Measurements from ENCODE around the gene FAM222B. TPM values are rescaled to one million over a fixed set of nuclear protein-coding genes. Genes with fewer than 3 reads are reported as not detected.

Gene FAM222B
- total and polyA plus RNA-seq, 9 of the 15 experiments (the other 6 are each of a cell fraction or from before 2014, with no cell fraction given): 4.0 to 34.6 (median 7.5) TPM

DNA sequence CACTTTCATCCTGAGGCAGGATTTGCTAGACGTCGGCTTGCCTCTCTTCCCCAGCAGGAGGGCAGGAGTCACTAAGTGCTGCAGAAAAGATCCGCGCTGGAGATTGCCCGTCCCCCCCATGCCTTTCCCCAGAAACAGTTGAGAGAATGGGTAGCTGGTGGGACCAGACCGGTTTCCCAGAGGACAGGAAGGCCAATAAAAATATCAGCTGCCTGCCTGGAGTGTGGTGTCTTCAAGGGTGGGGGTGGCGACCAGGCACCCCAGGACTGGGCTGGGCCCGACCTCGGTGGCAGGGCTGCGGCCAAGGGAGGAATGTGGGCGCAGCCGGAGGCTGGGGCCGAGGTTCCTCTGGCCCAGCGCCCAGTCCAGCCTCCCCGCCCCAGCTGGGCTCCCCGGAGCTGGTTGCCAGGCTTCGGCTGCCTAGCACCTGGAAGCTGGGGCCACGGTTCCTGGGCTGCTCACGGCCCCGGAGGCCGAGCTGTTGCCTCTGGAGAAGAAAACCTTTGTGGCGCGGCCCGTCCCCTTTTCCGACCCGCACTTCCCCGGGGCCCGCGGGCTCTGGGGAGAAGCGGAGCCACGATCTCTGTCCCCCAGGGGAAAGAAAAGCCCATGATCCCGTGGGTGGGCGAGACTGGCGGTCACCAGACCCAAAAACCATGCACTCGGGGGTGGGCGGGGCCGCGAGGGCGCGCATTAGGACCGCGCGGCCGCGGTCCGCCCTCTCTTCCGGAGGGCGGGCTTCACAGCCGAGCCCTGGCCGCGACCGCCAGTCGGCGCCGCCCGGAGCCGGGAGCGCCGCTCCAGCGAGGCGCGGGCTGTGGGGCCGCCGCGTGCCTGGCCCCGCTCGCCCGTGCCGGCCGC lies 99.1 kb downstream of the FAM222B start, which contains the start of gene TRAF4 (continued):
- TF ChIP-seq, protein P1, sequence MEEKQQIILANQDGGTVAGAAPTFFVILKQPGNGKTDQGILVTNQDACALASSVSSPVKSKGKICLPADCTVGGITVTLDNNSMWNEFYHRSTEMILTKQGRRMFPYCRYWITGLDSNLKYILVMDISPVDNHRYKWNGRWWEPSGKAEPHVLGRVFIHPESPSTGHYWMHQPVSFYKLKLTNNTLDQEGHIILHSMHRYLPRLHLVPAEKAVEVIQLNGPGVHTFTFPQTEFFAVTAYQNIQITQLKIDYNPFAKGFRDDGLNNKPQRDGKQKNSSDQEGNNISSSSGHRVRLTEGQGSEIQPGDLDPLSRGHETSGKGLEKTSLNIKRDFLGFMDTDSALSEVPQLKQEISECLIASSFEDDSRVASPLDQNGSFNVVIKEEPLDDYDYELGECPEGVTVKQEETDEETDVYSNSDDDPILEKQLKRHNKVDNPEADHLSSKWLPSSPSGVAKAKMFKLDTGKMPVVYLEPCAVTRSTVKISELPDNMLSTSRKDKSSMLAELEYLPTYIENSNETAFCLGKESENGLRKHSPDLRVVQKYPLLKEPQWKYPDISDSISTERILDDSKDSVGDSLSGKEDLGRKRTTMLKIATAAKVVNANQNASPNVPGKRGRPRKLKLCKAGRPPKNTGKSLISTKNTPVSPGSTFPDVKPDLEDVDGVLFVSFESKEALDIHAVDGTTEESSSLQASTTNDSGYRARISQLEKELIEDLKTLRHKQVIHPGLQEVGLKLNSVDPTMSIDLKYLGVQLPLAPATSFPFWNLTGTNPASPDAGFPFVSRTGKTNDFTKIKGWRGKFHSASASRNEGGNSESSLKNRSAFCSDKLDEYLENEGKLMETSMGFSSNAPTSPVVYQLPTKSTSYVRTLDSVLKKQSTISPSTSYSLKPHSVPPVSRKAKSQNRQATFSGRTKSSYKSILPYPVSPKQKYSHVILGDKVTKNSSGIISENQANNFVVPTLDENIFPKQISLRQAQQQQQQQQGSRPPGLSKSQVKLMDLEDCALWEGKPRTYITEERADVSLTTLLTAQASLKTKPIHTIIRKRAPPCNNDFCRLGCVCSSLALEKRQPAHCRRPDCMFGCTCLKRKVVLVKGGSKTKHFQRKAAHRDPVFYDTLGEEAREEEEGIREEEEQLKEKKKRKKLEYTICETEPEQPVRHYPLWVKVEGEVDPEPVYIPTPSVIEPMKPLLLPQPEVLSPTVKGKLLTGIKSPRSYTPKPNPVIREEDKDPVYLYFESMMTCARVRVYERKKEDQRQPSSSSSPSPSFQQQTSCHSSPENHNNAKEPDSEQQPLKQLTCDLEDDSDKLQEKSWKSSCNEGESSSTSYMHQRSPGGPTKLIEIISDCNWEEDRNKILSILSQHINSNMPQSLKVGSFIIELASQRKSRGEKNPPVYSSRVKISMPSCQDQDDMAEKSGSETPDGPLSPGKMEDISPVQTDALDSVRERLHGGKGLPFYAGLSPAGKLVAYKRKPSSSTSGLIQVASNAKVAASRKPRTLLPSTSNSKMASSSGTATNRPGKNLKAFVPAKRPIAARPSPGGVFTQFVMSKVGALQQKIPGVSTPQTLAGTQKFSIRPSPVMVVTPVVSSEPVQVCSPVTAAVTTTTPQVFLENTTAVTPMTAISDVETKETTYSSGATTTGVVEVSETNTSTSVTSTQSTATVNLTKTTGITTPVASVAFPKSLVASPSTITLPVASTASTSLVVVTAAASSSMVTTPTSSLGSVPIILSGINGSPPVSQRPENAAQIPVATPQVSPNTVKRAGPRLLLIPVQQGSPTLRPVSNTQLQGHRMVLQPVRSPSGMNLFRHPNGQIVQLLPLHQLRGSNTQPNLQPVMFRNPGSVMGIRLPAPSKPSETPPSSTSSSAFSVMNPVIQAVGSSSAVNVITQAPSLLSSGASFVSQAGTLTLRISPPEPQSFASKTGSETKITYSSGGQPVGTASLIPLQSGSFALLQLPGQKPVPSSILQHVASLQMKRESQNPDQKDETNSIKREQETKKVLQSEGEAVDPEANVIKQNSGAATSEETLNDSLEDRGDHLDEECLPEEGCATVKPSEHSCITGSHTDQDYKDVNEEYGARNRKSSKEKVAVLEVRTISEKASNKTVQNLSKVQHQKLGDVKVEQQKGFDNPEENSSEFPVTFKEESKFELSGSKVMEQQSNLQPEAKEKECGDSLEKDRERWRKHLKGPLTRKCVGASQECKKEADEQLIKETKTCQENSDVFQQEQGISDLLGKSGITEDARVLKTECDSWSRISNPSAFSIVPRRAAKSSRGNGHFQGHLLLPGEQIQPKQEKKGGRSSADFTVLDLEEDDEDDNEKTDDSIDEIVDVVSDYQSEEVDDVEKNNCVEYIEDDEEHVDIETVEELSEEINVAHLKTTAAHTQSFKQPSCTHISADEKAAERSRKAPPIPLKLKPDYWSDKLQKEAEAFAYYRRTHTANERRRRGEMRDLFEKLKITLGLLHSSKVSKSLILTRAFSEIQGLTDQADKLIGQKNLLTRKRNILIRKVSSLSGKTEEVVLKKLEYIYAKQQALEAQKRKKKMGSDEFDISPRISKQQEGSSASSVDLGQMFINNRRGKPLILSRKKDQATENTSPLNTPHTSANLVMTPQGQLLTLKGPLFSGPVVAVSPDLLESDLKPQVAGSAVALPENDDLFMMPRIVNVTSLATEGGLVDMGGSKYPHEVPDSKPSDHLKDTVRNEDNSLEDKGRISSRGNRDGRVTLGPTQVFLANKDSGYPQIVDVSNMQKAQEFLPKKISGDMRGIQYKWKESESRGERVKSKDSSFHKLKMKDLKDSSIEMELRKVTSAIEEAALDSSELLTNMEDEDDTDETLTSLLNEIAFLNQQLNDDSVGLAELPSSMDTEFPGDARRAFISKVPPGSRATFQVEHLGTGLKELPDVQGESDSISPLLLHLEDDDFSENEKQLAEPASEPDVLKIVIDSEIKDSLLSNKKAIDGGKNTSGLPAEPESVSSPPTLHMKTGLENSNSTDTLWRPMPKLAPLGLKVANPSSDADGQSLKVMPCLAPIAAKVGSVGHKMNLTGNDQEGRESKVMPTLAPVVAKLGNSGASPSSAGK (IDR thresholded peaks at IDR 0.05): peak; percentile 40
- TF ChIP-seq SAFB2 (IDR thresholded peaks at IDR 0.05; ENCODE audit: borderline replicate concordance, low read depth, low read length, severe bottlenecking): no peak
- TF ChIP-seq NFE2L1 (tag; IDR thresholded peaks at IDR 0.05; ENCODE audit: borderline replicate concordance, low read depth): no peak
- peak; percentile 39; the same call in 1 of the 2 replicates for TF ChIP-seq ZNF589 (CRISPR knock-in tag; IDR thresholded peaks at IDR 0.05; ENCODE audit: low read depth)
- TF ChIP-seq POLR3A (IDR thresholded peaks at IDR 0.05; ENCODE audit: borderline replicate concordance, extremely low read depth, insufficient read depth, insufficient read length): no peak
- TF ChIP-seq TAF1 (IDR thresholded peaks at IDR 0.05; ENCODE audit: control insufficient read depth, extremely low read depth, insufficient read depth, low read length, severe bottlenecking): peak; percentile 82
- peak; percentile 95 for TF ChIP-seq RB1 (IDR thresholded peaks at IDR 0.05; ENCODE audit: low read depth)
- TF ChIP-seq SMARCA4 (IDR thresholded peaks at IDR 0.05): peak; percentile 74
- TF ChIP-seq GTF2A2 (tag; IDR thresholded peaks at IDR 0.05): peak; percentile 18; the same call in 1 of the 2 replicates
- TF ChIP-seq MTA3 (IDR thresholded peaks at IDR 0.05; ENCODE audit: borderline replicate concordance): peak; percentile 69; the same call in 1 of the 2 replicates
- TF ChIP-seq, protein P2, sequence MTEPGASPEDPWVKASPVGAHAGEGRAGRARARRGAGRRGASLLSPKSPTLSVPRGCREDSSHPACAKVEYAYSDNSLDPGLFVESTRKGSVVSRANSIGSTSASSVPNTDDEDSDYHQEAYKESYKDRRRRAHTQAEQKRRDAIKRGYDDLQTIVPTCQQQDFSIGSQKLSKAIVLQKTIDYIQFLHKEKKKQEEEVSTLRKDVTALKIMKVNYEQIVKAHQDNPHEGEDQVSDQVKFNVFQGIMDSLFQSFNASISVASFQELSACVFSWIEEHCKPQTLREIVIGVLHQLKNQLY (CRISPR knock-in tag; conservative IDR thresholded peaks at IDR 0.05): no peak
- TF ChIP-seq HINFP (tag; conservative IDR thresholded peaks at IDR 0.05; ENCODE audit: low read depth): no peak

Data from K562 (cell line).